IPS DF 6.9 (cell line): ENCODE results near the gene CARD19.

Source experiments
- DNase-seq: peaks from one replicate; pipeline ENCODE4 v3.0.0-alpha.2; 2013; ENCODE audit warnings: low read depth, low spot score
- H3K27ac ChIP-seq: one replicate; pipeline ENCODE4 v1.5.1; 2013; ENCODE audit warnings: low read length, control low read depth
- H3K27me3 ChIP-seq: 2 replicates; pipeline ENCODE4 v1.6.1; 2013; ENCODE audit warnings: mild to moderate bottlenecking, low read length; ENCODE audit not compliant: control insufficient read depth, insufficient read depth
- H3K36me3 ChIP-seq: 2 replicates; pipeline ENCODE4 v1.6.1; 2013; ENCODE audit warnings: low read length; ENCODE audit not compliant: control insufficient read depth, insufficient read depth
- H3K4me1 ChIP-seq: 2 replicates; pipeline ENCODE4 v1.6.1; 2013; ENCODE audit warnings: low read length; ENCODE audit not compliant: control insufficient read depth, insufficient read depth
- H3K4me3 ChIP-seq: 2 replicates; pipeline ENCODE4 v1.5.1; 2013; ENCODE audit warnings: mild to moderate bottlenecking, low read length
- H3K9me3 ChIP-seq: 2 replicates; pipeline ENCODE4 v1.6.1; 2013; ENCODE audit warnings: low read length, inconsistent platforms; ENCODE audit not compliant: control insufficient read depth, insufficient read depth
- WGBS: extraction: QIAGEN DNeasy Blood & Tissue Kit; methylation state at CpG from one replicate; pipeline ENCODE4 v1.1.7; 2013; ENCODE audit warnings: mixed read lengths, missing lambda C conversion rate; ENCODE audit not compliant: insufficient read length, insufficient coverage; 5-methylcytosine and 5-hydroxymethylcytosine counted together

The CARD19 gene

GRCh38 chr9:93121316-93122241 is 25.6 kb downstream of the CARD19 start:
- DNase-seq = no peak
- WGBS = no CpG with 5 or more reads among the region's 20 CpGs
- Histone ChIP-seq H3K9me3 (no peaks in the 10 kb centered on the region), H3K4me3 (no peak overlapping the region), H3K27ac (no peak overlapping the region), H3K36me3 (peaks cover 5% of the 10 kb centered on the region; the same call in 1 of the 2 replicates), H3K27me3 (no peaks in the 10 kb centered on the region), H3K4me1 (peaks cover 4% of the 10 kb centered on the region)

- WGBS = no CpG with 5 or more reads among the region's 14 CpGs
- Histone ChIP-seq H3K4me1 (peaks cover 4% of the 10 kb centered on the region), H3K27me3 (no peaks in the 10 kb centered on the region), H3K27ac (no peak overlapping the region), H3K36me3 (peaks cover 5% of the 10 kb centered on the region; the same call in 1 of the 2 replicates), H3K9me3 (no peaks in the 10 kb centered on the region), H3K4me3 (no peak overlapping the region)
- DNase-seq = no peak
Measured at GRCh38 chr9:93122721-93123221, 26.8 kb downstream of the CARD19 start.

- Histone ChIP-seq H3K9me3 (no peaks in the 10 kb centered on the region), H3K27me3 (no peaks in the 10 kb centered on the region), H3K36me3 (peaks cover 5% of the 10 kb centered on the region; the same call in 1 of the 2 replicates), H3K4me3 (no peak overlapping the region), H3K27ac (no peak overlapping the region), H3K4me1 (peaks cover 4% of the 10 kb centered on the region)
- WGBS = no CpG with 5 or more reads among the region's 14 CpGs
- no peak for DNase-seq
Measured at GRCh38 chr9:93123561-93124283, 27.7 kb downstream of the CARD19 start.

GRCh38 chr9:93124793-93125192 is 28.8 kb downstream of the CARD19 start:
- Histone ChIP-seq H3K27ac (no peak overlapping the region), H3K4me1 (peaks cover 4% of the 10 kb centered on the region), H3K4me3 (no peak overlapping the region), H3K36me3 (peaks cover 5% of the 10 kb centered on the region; the same call in 1 of the 2 replicates), H3K9me3 (no peaks in the 10 kb centered on the region), H3K27me3 (no peaks in the 10 kb centered on the region)
- no CpG with 5 or more reads among the region's 16 CpGs for WGBS
- no peak for DNase-seq

- no peaks in the 10 kb centered on the region for H3K27me3 ChIP-seq
- peaks cover 4% of the 10 kb centered on the region for H3K4me1 ChIP-seq
- H3K9me3 ChIP-seq = no peaks in the 10 kb centered on the region
- H3K4me3 ChIP-seq = no peak overlapping the region
- no peak overlapping the region for H3K27ac ChIP-seq
- no CpG with 5 or more reads among the region's 10 CpGs for WGBS
- H3K36me3 ChIP-seq = peaks cover 5% of the 10 kb centered on the region; the same call in 1 of the 2 replicates
- no peak for DNase-seq
Measured at GRCh38 chr9:93125331-93125894, 29.4 kb downstream of the CARD19 start.

GRCh38 chr9:93126151-93126781 is 30.2 kb downstream of the CARD19 start:
- no CpG with 5 or more reads among the region's 23 CpGs for WGBS
- Histone ChIP-seq H3K36me3 (peaks cover 5% of the 10 kb centered on the region; the same call in 1 of the 2 replicates), H3K4me1 (peaks cover 4% of the 10 kb centered on the region), H3K9me3 (no peaks in the 10 kb centered on the region), H3K27ac (no peak overlapping the region), H3K4me3 (no peak overlapping the region), H3K27me3 (no peaks in the 10 kb centered on the region)
- no peak for DNase-seq

GRCh38 chr9:93126825-93127368 is 30.9 kb downstream of the CARD19 start:
- no peak overlapping the region for H3K4me3 ChIP-seq
- no peaks in the 10 kb centered on the region for H3K9me3 ChIP-seq
- H3K27ac ChIP-seq = no peak overlapping the region
- H3K27me3 ChIP-seq = no peaks in the 10 kb centered on the region
- H3K4me1 ChIP-seq = peaks cover 4% of the 10 kb centered on the region
- WGBS = no CpG with 5 or more reads among the region's 18 CpGs
- H3K36me3 ChIP-seq = peaks cover 5% of the 10 kb centered on the region; the same call in 1 of the 2 replicates
- no peak for DNase-seq

- no peak for DNase-seq
- H3K36me3 ChIP-seq = peaks cover 5% of the 10 kb centered on the region; the same call in 1 of the 2 replicates
- no peaks in the 10 kb centered on the region for H3K27me3 ChIP-seq
- H3K4me3 ChIP-seq = no peak overlapping the region
- WGBS = no CpG with 5 or more reads among the region's 8 CpGs
- peaks cover 6% of the 10 kb centered on the region for H3K4me1 ChIP-seq
- no peak overlapping the region for H3K27ac ChIP-seq
- no peaks in the 10 kb centered on the region for H3K9me3 ChIP-seq
Measured at GRCh38 chr9:93127395-93127911, 31.4 kb downstream of the CARD19 start.

GRCh38 chr9:93128011-93128714 is 32.1 kb downstream of the CARD19 start:
- no peak for DNase-seq
- Histone ChIP-seq H3K4me1 (peaks cover 12% of the 10 kb centered on the region), H3K36me3 (peaks cover 5% of the 10 kb centered on the region; the same call in 1 of the 2 replicates), H3K27ac (no peak overlapping the region), H3K4me3 (no peak overlapping the region), H3K9me3 (no peaks in the 10 kb centered on the region), H3K27me3 (no peaks in the 10 kb centered on the region)
- no CpG with 5 or more reads among the region's 14 CpGs for WGBS
